AG04450 (cell line): ENCODE measurements around the gene KCNQ5. TPM values are rescaled to one million over a fixed set of nuclear protein-coding genes. Genes with fewer than 3 reads are reported as not detected.

Experiments
- CTCF ChIA-PET: fragments of 300-600, 350-600 bp; formaldehyde crosslinking; extraction: SDS; loops from one replicate; lab custom pipeline; 2022; ENCODE audit warnings: antibody characterized with exemption, inconsistent platforms; lab: Charles Lee
- POLR2A ChIA-PET: fragments of 350-600 bp; formaldehyde crosslinking; extraction: SDS; loops from one replicate; lab custom pipeline; 2021; ENCODE audit warnings: antibody characterized with exemption, inconsistent platforms; lab: Yijun Ruan, JAX
- DNase-seq: peaks from one replicate; pipeline ENCODE4 v3.0.0-alpha.2; 2011; ENCODE audit warnings: low read depth, low spot score
- H3K27ac ChIP-seq: one replicate; pipeline ENCODE4 v1.5.1; 2012; ENCODE audit warnings: low read depth, low read length, control low read depth
- H3K27me3 ChIP-seq: one replicate; pipeline ENCODE4 v1.6.0; 2012; ENCODE audit warnings: low read length; ENCODE audit not compliant: control insufficient read depth, insufficient read depth
- H3K4me3 ChIP-seq: 2 replicates; pipeline ENCODE4 v1.5.1; 2011; ENCODE audit warnings: mild to moderate bottlenecking, low read depth, low read length, control low read depth
- H3K9me3 ChIP-seq: 2 replicates; pipeline ENCODE4 v1.5.1; 2012; ENCODE audit warnings: low read length; ENCODE audit not compliant: control insufficient read depth, insufficient read depth
- CTCF ChIP-seq: IDR thresholded peaks from 2 replicates; pipeline ENCODE4 v1.5.1; 2011; ENCODE audit warnings: low read depth, low read length, control low read depth, inconsistent platforms
- polyA plus RNA-seq: library from polyadenylated mRNA; depleted of rRNA; stranded (reverse); fragments of >200 nt; gene quantifications from 2 replicates; pipeline ENCODE4 v1.2.3, GENCODE V29; 2011

Gene KCNQ5
- polyA plus RNA-seq, 1 experiment = 0.52 TPM

- CTCF ChIA-PET = no interaction called here
- Histone ChIP-seq H3K4me3 (no peak overlapping the region), H3K9me3 (no peaks in the 10 kb centered on the region), H3K27me3 (no peaks in the 10 kb centered on the region), H3K27ac (no peak overlapping the region)
- POLR2A ChIA-PET = no interaction called here
- no peak for DNase-seq
- TF ChIP-seq CTCF = no peak
Observed at GRCh38 chr6:72721346-72721745, 99.5 kb downstream of the KCNQ5 start.

- ChIA-PET CTCF (no interaction called here), POLR2A (no interaction called here)
- H3K9me3 ChIP-seq = no peaks in the 10 kb centered on the region
- H3K27ac ChIP-seq = no peak overlapping the region
- H3K27me3 ChIP-seq = no peaks in the 10 kb centered on the region
- no peak overlapping the region for H3K4me3 ChIP-seq
- no peak for TF ChIP-seq CTCF
- DNase-seq = no peak
Observed at GRCh38 chr6:72724545-72724944, 102.7 kb downstream of the KCNQ5 start.

- TF ChIP-seq CTCF = no peak
- no peak overlapping the region for H3K27ac ChIP-seq
- ChIA-PET CTCF (no interaction called here), POLR2A (no interaction called here)
- H3K9me3 ChIP-seq = no peaks in the 10 kb centered on the region
- DNase-seq = no peak
- no peak overlapping the region for H3K4me3 ChIP-seq
- no peaks in the 10 kb centered on the region for H3K27me3 ChIP-seq
Observed at GRCh38 chr6:72728706-72729343, 107.0 kb downstream of the KCNQ5 start.

- POLR2A ChIA-PET = no interaction called here
- DNase-seq = no peak
Observed at GRCh38 chr6:72733045-72733444, 111.2 kb downstream of the KCNQ5 start.

More at GRCh38 chr6:72733045-72733444, 111.2 kb downstream of the KCNQ5 start:
- Histone ChIP-seq H3K27me3 (no peaks in the 10 kb centered on the region), H3K27ac (no peak overlapping the region), H3K9me3 (no peaks in the 10 kb centered on the region; the same call in 1 of the 2 replicates), H3K4me3 (no peak overlapping the region)
- no peak for TF ChIP-seq CTCF
- CTCF ChIA-PET = no interaction called here
